IMR-90 (cell line): ENCODE results near the gene SLIT3. TPM values are rescaled to one million over a fixed set of nuclear protein-coding genes. Genes with fewer than 3 reads are reported as not detected.

Source experiments
- ATAC-seq: fragments of 200-7000 bp; cut with Tn5 transposase; 2 replicates; pipeline ENCODE4 v1.9.1; 2020; ENCODE audit warnings: low read depth, mild to moderate bottlenecking, moderate library complexity
- BruUV-seq: library from RNA; stranded (reverse); fragments of 400-500 nt; replicated peaks from 2 replicates; lab custom pipeline; 2021; lab: Mats Ljungman, UMichigan
- CTCF ChIA-PET: fragments of 300-600 bp; formaldehyde crosslinking; extraction: SDS; loops from one replicate; lab custom pipeline; 2021; ENCODE audit warnings: antibody characterized with exemption; lab: Yijun Ruan, JAX
- POLR2A ChIA-PET: fragments of 300-600 bp; sonication (Branson Sonifier 250); formaldehyde crosslinking; loops from one replicate; lab custom pipeline; 2022; ENCODE audit warnings: antibody characterized with exemption; ENCODE audit not compliant: unreplicated experiment; lab: Charles Lee
- DNase-seq: peaks from one replicate; pipeline ENCODE4 v3.0.0; 2013
- H2AFZ ChIP-seq: replicated peaks from 2 replicates; pipeline ENCODE3; 2013; ENCODE audit warnings: low read length, mild to moderate bottlenecking; ENCODE audit not compliant: poor library complexity
- H2AK5ac ChIP-seq: 2 replicates; pipeline ENCODE4 v1.6.1; 2013; ENCODE audit warnings: low read depth, low read length, inconsistent platforms
- H2AK9ac ChIP-seq: replicated peaks from 2 replicates; pipeline ENCODE3; 2013; ENCODE audit warnings: mild to moderate bottlenecking, low read depth, low read length, moderate library complexity; ENCODE audit not compliant: poor library complexity
- H2BK120ac ChIP-seq: 2 replicates; pipeline ENCODE4 v1.6.1; 2013; ENCODE audit warnings: low read depth, low read length, inconsistent platforms
- H2BK15ac ChIP-seq: 3 replicates; pipeline ENCODE4 v1.6.1; 2013; ENCODE audit warnings: low read depth, low read length, inconsistent platforms
- H2BK20ac ChIP-seq: 2 replicates; pipeline ENCODE4 v1.6.1; 2013; ENCODE audit warnings: low read depth, mild to moderate bottlenecking, inconsistent platforms, low read length, moderate library complexity
- H2BK5ac ChIP-seq: 2 replicates; pipeline ENCODE4 v1.6.1; 2013; ENCODE audit warnings: mild to moderate bottlenecking, low read depth, low read length, inconsistent platforms; ENCODE audit not compliant: poor library complexity, severe bottlenecking
- H3K14ac ChIP-seq: replicated peaks from 2 replicates; pipeline ENCODE4 v1.6.1; 2013; ENCODE audit warnings: low read depth, low read length, inconsistent platforms
- H3K18ac ChIP-seq: 2 replicates; pipeline ENCODE4 v1.6.1; 2013; ENCODE audit warnings: low read depth, low read length, control low read depth
- H3K23ac ChIP-seq: 2 replicates; pipeline ENCODE4 v1.6.1; 2013; ENCODE audit warnings: low read depth, low read length, inconsistent platforms
- H3K27ac ChIP-seq: 2 replicates; pipeline ENCODE4 v1.5.1; 2013; ENCODE audit warnings: mild to moderate bottlenecking, control low read depth, low read length; ENCODE audit not compliant: insufficient read depth
- H3K27me3 ChIP-seq: 2 replicates; pipeline ENCODE4 v1.6.1; 2013; ENCODE audit warnings: low read length; ENCODE audit not compliant: control insufficient read depth, insufficient read depth
- H3K36me3 ChIP-seq: 2 replicates; pipeline ENCODE4 v1.6.1; 2013; ENCODE audit warnings: low read length, mixed read lengths; ENCODE audit not compliant: control insufficient read depth, insufficient read depth
- H3K4ac ChIP-seq: 2 replicates; pipeline ENCODE4 v1.6.1; 2013; ENCODE audit warnings: low read depth, low read length, inconsistent platforms
- H3K4me1 ChIP-seq: 2 replicates; pipeline ENCODE4 v1.6.1; 2013; ENCODE audit warnings: low read length, mixed read lengths; ENCODE audit not compliant: control insufficient read depth, insufficient read depth
- H3K4me2 ChIP-seq: 2 replicates; pipeline ENCODE4 v1.6.1; 2013; ENCODE audit warnings: low read depth, mild to moderate bottlenecking, control low read depth, low read length, moderate library complexity
- H3K4me3 ChIP-seq: 2 replicates; pipeline ENCODE4 v1.5.1; 2013; ENCODE audit warnings: low read depth, mild to moderate bottlenecking, control low read depth, low read length, moderate library complexity; ENCODE audit not compliant: insufficient read depth
- H3K56ac ChIP-seq: 2 replicates; pipeline ENCODE4 v1.6.1; 2013; ENCODE audit warnings: low read length, inconsistent platforms; ENCODE audit not compliant: insufficient read depth; ENCODE audit errors: extremely low read depth
- H3K79me1 ChIP-seq, 2 experiments: 2 replicates each; pipeline ENCODE4 v1.6.1; 2013; ENCODE audit warnings: low read length in 2 of 2, inconsistent platforms in 1 of 2, low read depth in 1 of 2
- H3K9ac ChIP-seq: 2 replicates; pipeline ENCODE4 v1.6.1; 2013; ENCODE audit warnings: low read depth, low read length, control low read depth
- H3K9me1 ChIP-seq: 2 replicates; pipeline ENCODE4 v1.6.1; 2013; ENCODE audit warnings: low read length, inconsistent platforms; ENCODE audit not compliant: insufficient read depth
- H3K9me3 ChIP-seq: 2 replicates; pipeline ENCODE4 v1.6.1; 2013; ENCODE audit warnings: low read length; ENCODE audit not compliant: control insufficient read depth, insufficient read depth
- H4K20me1 ChIP-seq: 2 replicates; pipeline ENCODE4 v1.6.1; 2013; ENCODE audit warnings: low read length, inconsistent platforms; ENCODE audit not compliant: insufficient read depth
- H4K5ac ChIP-seq: 2 replicates; pipeline ENCODE4 v1.6.1; 2013; ENCODE audit warnings: mild to moderate bottlenecking, low read depth, low read length, control low read depth
- H4K8ac ChIP-seq, 2 experiments: 2 replicates each; pipeline ENCODE4 v1.6.1; 2013; ENCODE audit warnings: low read depth in 2 of 2, low read length in 2 of 2, control low read depth in 1 of 2, inconsistent platforms in 1 of 2
- H4K91ac ChIP-seq: 2 replicates; pipeline ENCODE4 v1.6.1; 2013; ENCODE audit warnings: low read depth, low read length, inconsistent platforms; ENCODE audit not compliant: insufficient read depth
- CHD1 ChIP-seq: IDR thresholded peaks from 2 replicates; pipeline ENCODE4 v1.6.1; 2012; ENCODE audit warnings: low read depth, low read length, improper control_type of control experiment
- FOS ChIP-seq: fragments of 150-350 bp; IDR thresholded peaks from 2 replicates; pipeline ENCODE4 v1.6.1; 2016; ENCODE audit warnings: low read depth, low read length
- MXI1 ChIP-seq: IDR thresholded peaks from 2 replicates; pipeline ENCODE4 v1.6.1; 2012; ENCODE audit warnings: low read depth, mild to moderate bottlenecking, low read length, moderate library complexity, borderline replicate concordance
- POLR2A ChIP-seq: IDR thresholded peaks from 2 replicates; pipeline ENCODE4 v1.6.1; 2012; ENCODE audit warnings: mild to moderate bottlenecking, low read depth, low read length
- RCOR1 ChIP-seq: IDR thresholded peaks from 2 replicates; pipeline ENCODE4 v1.6.1; 2012; ENCODE audit warnings: mild to moderate bottlenecking, low read length, improper control_type of control experiment; ENCODE audit not compliant: insufficient replicate concordance
- RFX5 ChIP-seq: IDR thresholded peaks from 2 replicates; pipeline ENCODE4 v1.8.0; 2012; ENCODE audit warnings: low read depth, mild to moderate bottlenecking, low read length, moderate library complexity
- SMC3 ChIP-seq: fragments of 150-350 bp; IDR thresholded peaks from 2 replicates; pipeline ENCODE4 v1.6.1; 2016; ENCODE audit warnings: low read depth, mild to moderate bottlenecking, antibody characterized with exemption, low read length, moderate library complexity
- USF2 ChIP-seq: fragments of 150-350 bp; IDR thresholded peaks from 2 replicates; pipeline ENCODE4 v1.6.1; 2017; ENCODE audit warnings: mild to moderate bottlenecking, antibody characterized with exemption, low read length, low read depth
- WGBS, 2 experiments: methylation state at CpG; one replicate each; pipeline versions ENCODE4 v1.1.5 to v1.1.7; 2013; ENCODE audit warnings: missing lambda C conversion rate in 2 of 2; ENCODE audit not compliant: insufficient read length in 1 of 2; ENCODE audit errors: extremely low coverage in 2 of 2; 5-methylcytosine and 5-hydroxymethylcytosine counted together
- dilution Hi-C: fragments of 300-500 bp; cut with HindIII; formaldehyde crosslinking; loops from one replicate; pipeline ENCODE4 v1.14.3; 2018; ENCODE audit warnings: low sequenced_read_pairs; ENCODE audit not compliant: unreplicated experiment
- in situ Hi-C: fragments of 300-500 bp; cut with MboI; formaldehyde crosslinking; loops from 3 replicates; pipeline ENCODE4 v1.14.3; 2019; ENCODE audit warnings: low sequenced_read_pairs, inconsistent platforms, mixed read lengths
- intact Hi-C: fragments of 100-400 bp; cut with micrococcal nuclease; formaldehyde crosslinking; loops from 2 replicates; pipeline ENCODE4 v1.10.0; 2022
- polyA plus RNA-seq, 3 experiments: library from polyadenylated mRNA; depleted of rRNA; stranded (reverse); fragments of >200 nt; gene quantifications; 2 replicates each; pipeline ENCODE4 v1.2.3, GENCODE V29; 2012; ENCODE audit warnings: low replicate concordance in 1 of 3
- total RNA-seq: library from RNA; depleted of rRNA; stranded (reverse); fragments of >200 nt; gene quantifications from 2 replicates; pipeline ENCODE4 v1.2.3, GENCODE V29; 2012

Gene SLIT3
- total and polyA plus RNA-seq, 2 of the 4 experiments (the other 2 are of a cell fraction), result 0.18 to 0.50 TPM

GRCh38 chr5:168786147-168786546 is 514.8 kb downstream of the SLIT3 start:
- Histone ChIP-seq H4K20me1 (no peaks in the 10 kb centered on the region), H3K9me1 (no peaks in the 10 kb centered on the region), H3K4ac (no peak overlapping the region), H2BK120ac (no peak overlapping the region), H2BK5ac (no peak overlapping the region), H3K56ac (no peak overlapping the region), H3K18ac (no peak overlapping the region), H3K79me1 (no peaks in the 10 kb centered on the region), H3K36me3 (no peaks in the 10 kb centered on the region), H3K9me3 (no peaks in the 10 kb centered on the region), H2AK5ac (no peak overlapping the region), H3K4me3 (no peak overlapping the region), H3K27me3 (no peaks in the 10 kb centered on the region; the same call in 1 of the 2 replicates), H3K14ac (no peak overlapping the region), H4K91ac (no peak overlapping the region), H4K5ac (no peak overlapping the region), H3K23ac (no peak overlapping the region), H3K27ac (no peak overlapping the region), H2AK9ac (no peak overlapping the region), H3K4me2 (no peak overlapping the region), H2BK15ac (no peak overlapping the region), H3K9ac (no peak overlapping the region), H2BK20ac (no peak overlapping the region), H2AFZ (peak overlapping the region; percentile 22), H3K4me1 (no peaks in the 10 kb centered on the region), H4K8ac (no peak overlapping the region)
- POLR2A ChIA-PET, result no interaction called here
- intact Hi-C loops, result no loop called here
- CTCF ChIA-PET, result interaction anchor here (0.6 kb wide), 1 partner anchor 98 kb away, joined by 3 read pairs; no protein-coding TSS in a partner anchor
- BruUV-seq, result no TSS peak
- 67% methylated on average over 1 of the region's 3 CpGs; no CpG with 5 or more reads in 1 of the 2 experiments for WGBS, 2 experiments
- DNase-seq, result no peak
- in situ Hi-C loops, result no loop called here
- no peak for TF ChIP-seq MXI1
- no peak for TF ChIP-seq CHD1
- TF ChIP-seq POLR2A, result no peak
- no peak for TF ChIP-seq SMC3
- TF ChIP-seq RFX5, result no peak
- no peak for TF ChIP-seq FOS
- no peak for TF ChIP-seq RCOR1
- no peak for TF ChIP-seq USF2
- dilution Hi-C loops, result no loop called here
- no peak for ATAC-seq
